GM12878 (cell line): ENCODE measurements around the gene CHN2.

Source experiments
- BRCA1 ChIP-seq: IDR thresholded peaks from 2 replicates; pipeline ENCODE4 v1.6.1; 2011; ENCODE audit warnings: low read depth, low read length, improper control_type of control experiment
- FOXK2 ChIP-seq: fragments of 450-650 bp; IDR thresholded peaks from 2 replicates; pipeline ENCODE4 v1.6.1; 2017; ENCODE audit warnings: mild to moderate bottlenecking, moderate library complexity
- NFYB ChIP-seq: IDR thresholded peaks from 2 replicates; pipeline ENCODE4 v1.6.1; 2011; ENCODE audit warnings: low read depth, mild to moderate bottlenecking, low read length, improper control_type of control experiment, moderate library complexity; ENCODE audit not compliant: insufficient read depth
- TF ChIP-seq, protein P1 (sequence below): IDR thresholded peaks from 2 replicates; pipeline ENCODE4 v1.6.1; 2011; ENCODE audit warnings: low read depth, mild to moderate bottlenecking, low read length, moderate library complexity, borderline replicate concordance; ENCODE audit errors: extremely low read depth

DNA sequence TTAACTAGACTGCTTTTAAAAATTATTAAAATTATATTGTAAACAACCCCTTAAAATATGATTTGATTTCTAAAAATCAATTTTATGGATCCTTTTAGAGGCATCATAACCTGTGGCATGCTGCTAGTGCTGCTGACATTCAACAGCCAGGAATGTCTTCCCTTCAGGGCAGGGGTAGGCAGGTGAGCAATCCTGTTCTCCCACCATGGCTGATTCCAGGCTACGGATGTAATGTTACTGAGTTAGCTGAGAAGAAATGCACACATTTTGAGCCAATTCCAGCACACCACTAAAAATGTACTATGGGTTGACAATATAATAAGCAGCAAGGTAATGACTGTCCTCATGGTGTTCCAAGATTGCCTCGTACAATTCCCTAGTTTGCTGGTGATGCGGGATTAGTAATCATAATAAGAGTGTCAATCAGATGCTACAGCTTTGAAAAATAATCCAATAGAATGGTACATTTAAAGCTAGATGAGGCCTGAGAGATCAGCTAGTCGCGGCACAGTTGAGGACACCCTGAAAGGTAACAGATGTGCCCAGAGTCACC lies 260.4 kb downstream of the CHN2 start:
- TF ChIP-seq FOXK2 = no peak
- no peak for TF ChIP-seq NFYB
- TF ChIP-seq, protein P1, sequence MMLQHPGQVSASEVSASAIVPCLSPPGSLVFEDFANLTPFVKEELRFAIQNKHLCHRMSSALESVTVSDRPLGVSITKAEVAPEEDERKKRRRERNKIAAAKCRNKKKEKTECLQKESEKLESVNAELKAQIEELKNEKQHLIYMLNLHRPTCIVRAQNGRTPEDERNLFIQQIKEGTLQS = no peak
- TF ChIP-seq BRCA1 = no peak
